PC-3 (cell line): Measurements from ENCODE around the gene P2RY2. TPM values are rescaled to one million over a fixed set of nuclear protein-coding genes. Genes with fewer than 3 reads are reported as not detected.

Source experiments
- ATAC-seq: fragments of 200-7000 bp; cut with Tn5 transposase; 2 replicates; pipeline ENCODE4 v1.9.1; 2020; ENCODE audit warnings: mild to moderate bottlenecking, moderate library complexity
- BruUV-seq: library from RNA; stranded (reverse); fragments of 400-500 nt; replicated peaks from 2 replicates; lab custom pipeline; 2021; lab: Mats Ljungman, UMichigan
- CTCF ChIA-PET: fragments of 300-600 bp; sonication (Branson Sonifier 250); formaldehyde crosslinking; loops from one replicate; lab custom pipeline; 2022; ENCODE audit warnings: antibody characterized with exemption; lab: Charles Lee
- POLR2A ChIA-PET: fragments of 300-600 bp; sonication (Branson Sonifier 250); formaldehyde crosslinking; loops from one replicate; lab custom pipeline; 2022; ENCODE audit warnings: antibody characterized with exemption; ENCODE audit not compliant: unreplicated experiment; lab: Charles Lee
- DNase-seq: peaks from one replicate; pipeline ENCODE4 v3.0.0-alpha.2; 2015
- H2AFZ ChIP-seq: fragments of 300-600 bp; sonication (generic); 2 replicates; pipeline ENCODE4 v1.6.0; 2016; ENCODE audit warnings: antibody characterized with exemption, low read length
- H3F3A ChIP-seq: fragments of 300-600 bp; sonication (generic); one replicate; pipeline ENCODE4 v1.6.0; 2017; ENCODE audit warnings: antibody characterized with exemption, low read length, control low read depth, mild to moderate bottlenecking; ENCODE audit not compliant: unreplicated experiment
- H3K27ac ChIP-seq: fragments of 300-600 bp; sonication (generic); 2 replicates; pipeline ENCODE4 v1.5.1; 2016; ENCODE audit warnings: mild to moderate bottlenecking, low read length
- H3K27me3 ChIP-seq: fragments of 300-600 bp; sonication (generic); 2 replicates; pipeline ENCODE4 v1.6.1; 2016; ENCODE audit warnings: low read length, mixed read lengths
- H3K36me3 ChIP-seq: fragments of 300-600 bp; sonication (generic); 2 replicates; pipeline ENCODE4 v1.6.1; 2016; ENCODE audit warnings: low read depth, mixed run types, low read length, mixed read lengths
- H3K4me1 ChIP-seq: fragments of 300-600 bp; sonication (generic); 2 replicates; pipeline ENCODE4 v1.5.1; 2016; ENCODE audit warnings: low read length; ENCODE audit not compliant: insufficient read depth
- H3K4me2 ChIP-seq: fragments of 300-600 bp; sonication (generic); 2 replicates; pipeline ENCODE4 v1.6.0; 2016; ENCODE audit warnings: low read length
- H3K4me3 ChIP-seq: fragments of 300-600 bp; sonication (generic); 2 replicates; pipeline ENCODE4 v1.5.1; 2016; ENCODE audit warnings: mild to moderate bottlenecking, low read length, mixed read lengths
- H3K79me2 ChIP-seq: fragments of 300-600 bp; sonication (generic); 2 replicates; pipeline ENCODE4 v1.6.1; 2017; ENCODE audit warnings: low read length, mixed read lengths
- H3K9ac ChIP-seq: fragments of 300-600 bp; sonication (generic); 2 replicates; pipeline ENCODE4 v1.6.0; 2016; ENCODE audit warnings: mild to moderate bottlenecking, low read length
- H3K9me2 ChIP-seq: fragments of 300-600 bp; sonication (generic); replicated peaks from 2 replicates; pipeline ENCODE4 v1.6.1; 2016; ENCODE audit warnings: mixed run types, low read length, mixed read lengths
- H3K9me3 ChIP-seq: fragments of 300-600 bp; sonication (generic); 2 replicates; pipeline ENCODE4 v1.6.1; 2016; ENCODE audit warnings: low read length, mixed read lengths
- H4K20me1 ChIP-seq: fragments of 300-600 bp; sonication (generic); 2 replicates; pipeline ENCODE4 v1.6.1; 2016; ENCODE audit warnings: low read length, mixed read lengths
- CTCF ChIP-seq: fragments of 300-600 bp; sonication (generic); conservative IDR thresholded peaks from 2 replicates; pipeline ENCODE4 v1.5.1; 2017; ENCODE audit warnings: antibody characterized with exemption, low read depth, mild to moderate bottlenecking, low read length
- EZH2 ChIP-seq: fragments of 300-600 bp; sonication (generic); IDR thresholded peaks from one replicate; pipeline ENCODE4 v1.6.1; 2017; ENCODE audit warnings: antibody characterized with exemption, mild to moderate bottlenecking, low read length; ENCODE audit not compliant: unreplicated experiment
- EZH2phosphoT487 ChIP-seq: fragments of 300-600 bp; sonication (generic); IDR thresholded peaks from 2 replicates; pipeline ENCODE4 v1.6.1; 2018; ENCODE audit warnings: mild to moderate bottlenecking, antibody characterized with exemption, low read length, borderline replicate concordance
- intact Hi-C: fragments of 100-400 bp; cut with micrococcal nuclease; formaldehyde crosslinking; loops from 2 replicates; pipeline ENCODE4 v1.9.0; 2023
- total RNA-seq: library from RNA; depleted of rRNA; stranded (reverse); fragments of >200 nt; gene quantifications from 2 replicates; pipeline ENCODE4 v1.2.3, GENCODE V29; 2014

The P2RY2 gene
- total RNA-seq, 1 experiment from 2014 or later: 54.8 TPM

DNA sequence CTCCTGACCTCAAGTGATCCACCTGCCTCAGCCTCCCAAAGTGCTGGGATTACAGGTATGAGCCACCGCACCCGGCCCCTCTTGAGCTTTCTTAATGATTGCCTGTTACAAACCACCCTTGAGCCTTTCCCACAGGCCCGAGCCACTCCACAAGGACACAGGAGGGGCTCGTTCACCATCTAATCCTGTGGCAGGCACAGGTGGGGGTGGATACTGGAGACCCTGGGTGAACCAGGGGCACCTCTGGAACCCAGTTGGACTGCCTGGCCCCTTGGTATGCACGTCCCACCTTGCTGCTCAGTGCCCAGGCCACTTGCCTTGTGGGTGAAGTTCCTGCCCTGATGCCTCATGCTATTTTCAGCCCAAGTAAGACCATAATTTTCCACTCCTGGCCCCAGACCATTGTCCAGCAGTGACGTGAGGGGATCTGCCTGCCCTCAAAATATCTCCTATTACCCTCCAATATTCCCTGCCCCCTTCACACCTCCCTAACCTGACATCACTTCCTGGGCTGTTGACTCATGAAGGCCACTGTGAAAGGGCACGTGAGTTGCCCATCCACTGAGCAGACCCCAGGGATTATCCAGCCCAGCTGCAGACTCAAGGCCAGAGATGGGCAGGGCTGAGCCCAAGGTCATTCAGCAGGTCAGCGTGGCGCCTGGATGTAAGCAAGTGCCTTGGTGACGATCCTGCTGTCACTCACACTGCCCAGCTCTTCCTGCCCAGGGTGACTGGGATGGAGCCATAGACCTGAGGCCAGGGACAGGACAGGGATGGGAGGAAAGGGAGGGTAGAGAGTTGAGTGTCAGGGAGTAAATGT lies 19.6 kb downstream of the P2RY2 start:
- Histone ChIP-seq H3K27ac (0 out of 2 replicates have a peak overlapping the region, but pooled peaks have one; percentile 9), H3K36me3 (peaks cover 36% of the 10 kb centered on the region), H4K20me1 (no peaks in the 10 kb centered on the region), H2AFZ (no peak overlapping the region), H3F3A (no peaks in the 10 kb centered on the region), H3K4me1 (peaks cover 38% of the 10 kb centered on the region), H3K4me2 (no peak overlapping the region), H3K79me2 (peaks cover 6% of the 10 kb centered on the region; the same call in 1 of the 2 replicates), H3K4me3 (no peak overlapping the region), H3K27me3 (no peaks in the 10 kb centered on the region), H3K9me2 (no peaks in the 10 kb centered on the region), H3K9ac (no peak overlapping the region), H3K9me3 (no peaks in the 10 kb centered on the region)
- DNase-seq: no peak
- ChIA-PET CTCF (interaction anchor here (1.1 to 2.2 kb wide), 2 partner anchors 18 to 51 kb away, joined by 5 to 32 read pairs; no protein-coding TSS in a partner anchor), POLR2A (no interaction called here)
- intact Hi-C loops: loop anchor here (1.0 to 2.0 kb wide), 3 partner anchors 43 to 413 kb away; no protein-coding TSS in a partner anchor
- TF ChIP-seq EZH2phosphoT487: no peak
- no peak for TF ChIP-seq EZH2
- no peak for TF ChIP-seq CTCF
- ATAC-seq: no peak
- BruUV-seq: no TSS peak

DNA sequence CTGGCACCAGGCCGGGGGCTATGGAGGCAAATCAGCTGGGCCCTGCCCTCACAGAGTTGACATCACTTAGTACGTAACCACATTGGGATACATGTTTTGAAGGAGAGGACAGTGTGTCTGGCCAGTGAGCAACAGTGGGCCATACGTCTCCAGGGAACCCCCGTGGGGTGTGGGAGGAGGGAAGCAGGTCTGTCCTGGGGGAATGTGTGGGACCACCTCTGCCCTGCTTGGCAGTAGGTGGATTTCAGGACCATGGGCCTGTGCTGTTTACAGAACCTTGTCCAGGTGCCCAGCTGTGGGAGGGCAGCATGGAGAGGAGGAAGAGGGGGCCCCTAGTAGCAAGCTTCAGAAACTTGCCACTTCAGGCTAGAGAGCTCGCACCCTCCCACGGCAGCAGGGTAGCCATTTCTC lies 21.0 kb downstream of the P2RY2 start:
- Histone ChIP-seq H3K4me3 (no peak overlapping the region), H2AFZ (no peak overlapping the region), H3K27me3 (no peaks in the 10 kb centered on the region), H3K4me2 (no peak overlapping the region), H3K9me3 (no peaks in the 10 kb centered on the region), H3K4me1 (peaks cover 38% of the 10 kb centered on the region), H3K9me2 (no peaks in the 10 kb centered on the region), H3K36me3 (peaks cover 31% of the 10 kb centered on the region), H3F3A (no peaks in the 10 kb centered on the region), H4K20me1 (no peaks in the 10 kb centered on the region), H3K9ac (no peak overlapping the region), H3K79me2 (peaks cover 6% of the 10 kb centered on the region; the same call in 1 of the 2 replicates), H3K27ac (no peak overlapping the region)
- POLR2A ChIA-PET: no interaction called here
- CTCF ChIA-PET: no interaction called here
- BruUV-seq: no TSS peak
- intact Hi-C loops: no loop called here
- ATAC-seq: no peak
- no peak for TF ChIP-seq EZH2phosphoT487
- no peak for TF ChIP-seq EZH2
- TF ChIP-seq CTCF: no peak
- no peak for DNase-seq
